Measurements from ENCODE around the gene ACRV1.

- no peak for TF ChIP-seq MXI1 (IDR thresholded peaks at IDR 0.05; ENCODE audit: borderline replicate concordance, low read depth, low read length)
- no peak for TF ChIP-seq CTCF (conservative IDR thresholded peaks at IDR 0.05; ENCODE audit: low read depth, low read length)
- no peak for TF ChIP-seq POLR2A (IDR thresholded peaks at IDR 0.05; ENCODE audit: low read depth, low read length)
- no peak for TF ChIP-seq USF2 (IDR thresholded peaks at IDR 0.05; ENCODE audit: low read depth, low read length)
- no peak for TF ChIP-seq CEBPB (IDR thresholded peaks at IDR 0.05; ENCODE audit: low read depth, low read length)
- TF ChIP-seq RAD21 (IDR thresholded peaks at IDR 0.05; ENCODE audit: low read length): no peak
Observed at GRCh38 chr11:125638315-125638714, 42.3 kb downstream of the ACRV1 start.
